Endometrial microvascular endothelial cells (primary cell): ENCODE results near the gene BAZ1A. TPM values are rescaled to one million over a fixed set of nuclear protein-coding genes. Genes with fewer than 3 reads are reported as not detected.
"Not testable (repeated sequence)": the region's sequence is repeated elsewhere in the genome, so short reads cannot be mapped to it uniquely, and the experiment has no call there.

ENCODE experiments used
- in situ Hi-C: cut with HindIII; loops from 2 replicates; pipeline ENCODE4 v1.10.0; 2017; ENCODE audit warnings: low sequenced_read_pairs, low pct_unique_long_range_greater_than_20kb; ENCODE audit errors: inconsistent ontology term
- total RNA-seq: library from RNA; depleted of rRNA; stranded (reverse); fragments of >200 nt; gene quantifications from one replicate; pipeline ENCODE4 v1.2.3, GENCODE V29; 2015; ENCODE audit errors: inconsistent ontology term

The BAZ1A gene
- total RNA-seq, 1 donor from 2014 or later = 45.0 TPM

- in situ Hi-C loops = no loop called here
Observed at GRCh38 chr14:34858765-34859164, 16.4 kb downstream of the BAZ1A start.

- in situ Hi-C loops = no loop called here
Observed at GRCh38 chr14:34857689-34858449, 17.3 kb downstream of the BAZ1A start.

GRCh38 chr14:34853041-34853440, 22.1 kb downstream of the BAZ1A start:
- in situ Hi-C loops = no loop called here

GRCh38 chr14:34851395-34851794, 23.8 kb downstream of the BAZ1A start:
- in situ Hi-C loops = no loop called here

DNA sequence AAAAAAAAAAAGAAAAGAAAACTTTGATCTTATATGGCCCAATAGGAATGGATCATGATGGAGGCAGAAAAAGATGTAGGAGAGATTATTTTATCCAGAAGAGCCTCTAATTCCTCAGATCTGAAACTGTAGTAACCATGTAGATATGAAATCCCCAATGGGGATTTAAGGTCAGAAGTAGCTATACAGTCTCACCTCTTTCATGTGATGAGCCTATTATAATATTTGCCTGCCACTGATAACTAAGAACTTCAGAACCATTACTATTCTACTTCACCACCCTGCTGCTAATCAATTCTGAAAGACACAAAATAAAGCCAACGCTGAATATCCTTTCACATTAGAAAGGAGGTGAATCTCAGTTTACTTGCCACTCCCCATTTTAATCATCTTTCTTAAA, 29.3 kb downstream of the BAZ1A start:
- in situ Hi-C loops = no loop called here

DNA sequence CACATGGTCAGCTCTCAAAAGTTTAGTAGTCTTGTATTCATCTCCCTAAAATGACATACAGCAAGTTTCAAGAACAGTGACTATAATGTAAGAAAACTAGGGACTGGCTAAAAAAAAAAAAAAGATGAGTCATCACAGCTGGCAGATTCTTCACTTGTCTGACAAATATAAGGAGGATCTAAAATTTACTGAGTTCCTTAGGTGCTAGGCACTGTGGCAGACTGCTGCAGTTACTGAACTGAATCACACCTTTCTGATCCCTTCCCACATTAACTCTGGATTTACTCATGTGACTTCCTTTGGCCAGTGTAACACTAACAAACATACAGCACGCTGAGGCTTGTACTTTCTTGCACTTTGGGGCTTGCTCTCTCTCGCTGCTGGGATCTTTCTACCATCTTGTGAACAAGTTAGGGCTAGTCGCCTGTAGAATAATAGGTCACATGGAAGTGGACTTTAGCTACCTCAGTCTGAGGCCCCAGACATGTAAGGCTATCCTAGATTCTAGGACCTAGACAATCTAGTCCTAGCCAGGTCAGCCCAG, 32.1 kb downstream of the BAZ1A start:
- in situ Hi-C loops = no loop called here

DNA sequence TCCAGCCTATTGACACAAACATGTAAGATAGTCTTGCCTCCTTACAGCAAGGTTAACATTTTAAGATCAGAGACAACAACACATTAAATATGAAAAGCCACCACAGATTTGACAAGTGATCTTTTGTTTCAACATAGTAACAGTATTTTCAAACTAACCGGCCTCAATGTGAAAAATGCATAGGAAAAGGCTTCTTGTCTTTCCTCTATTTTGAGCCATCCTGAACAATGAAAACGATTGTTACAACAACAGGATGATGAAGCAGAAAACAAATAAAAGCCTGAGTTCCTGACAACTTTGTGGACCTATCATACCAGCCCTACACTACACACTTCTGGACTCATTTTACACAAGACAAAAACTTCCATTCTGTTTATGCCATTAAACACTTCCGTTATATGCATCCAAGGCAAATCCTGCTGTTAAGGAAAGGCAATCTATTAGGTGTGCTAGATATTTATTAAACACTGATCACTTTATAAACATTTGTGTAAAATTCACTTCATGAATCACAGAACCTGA, 37.3 kb downstream of the BAZ1A start:
- in situ Hi-C loops = no loop called here

DNA sequence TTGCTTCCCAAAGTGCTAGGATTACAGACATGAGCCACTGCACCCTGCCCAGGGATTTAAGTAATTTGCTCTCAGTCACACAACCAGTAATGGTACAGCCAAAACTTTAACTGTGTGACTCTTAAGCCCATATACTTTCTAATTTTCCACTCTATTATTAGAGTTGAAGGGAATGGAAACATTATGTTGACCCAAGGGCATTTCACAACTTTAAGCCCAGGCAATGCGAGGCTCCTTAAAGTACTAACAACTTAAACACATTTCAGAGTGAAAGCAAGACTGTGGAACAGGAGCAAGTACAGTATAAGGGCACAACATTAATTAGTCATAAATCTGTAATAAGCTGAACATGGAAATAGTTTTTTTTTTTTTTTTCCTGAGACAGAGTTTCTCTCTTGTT, 39.8 kb downstream of the BAZ1A start:
- in situ Hi-C loops = no loop called here

- in situ Hi-C loops = no loop called here
Observed at GRCh38 chr14:34833549-34834523, 41.3 kb downstream of the BAZ1A start.

- in situ Hi-C loops = no loop called here
Observed at GRCh38 chr14:34826661-34827060, 48.5 kb downstream of the BAZ1A start.

- in situ Hi-C loops = no loop called here
Observed at GRCh38 chr14:34824826-34825225, 50.3 kb downstream of the BAZ1A start.

GRCh38 chr14:34824256-34824655, 50.9 kb downstream of the BAZ1A start:
- in situ Hi-C loops = no loop called here

DNA sequence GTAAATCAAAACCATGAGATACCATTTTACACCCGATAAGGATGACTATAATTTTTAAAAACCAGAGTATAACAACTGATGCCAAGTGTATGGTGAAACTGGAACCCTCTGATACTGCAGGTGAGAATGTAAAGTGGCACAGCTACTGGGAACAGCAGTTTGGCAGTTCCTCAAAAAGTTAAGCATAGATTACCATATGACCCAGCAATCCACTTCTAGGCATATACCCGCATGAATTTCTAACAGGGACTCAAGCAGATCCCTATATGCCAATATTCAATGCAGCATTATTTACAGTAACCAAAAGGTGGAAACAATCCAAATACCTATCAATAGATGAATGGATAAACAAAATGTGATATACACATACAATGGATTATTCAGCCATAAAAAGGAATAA, 57.4 kb downstream of the BAZ1A start:
- in situ Hi-C loops = no loop called here

DNA sequence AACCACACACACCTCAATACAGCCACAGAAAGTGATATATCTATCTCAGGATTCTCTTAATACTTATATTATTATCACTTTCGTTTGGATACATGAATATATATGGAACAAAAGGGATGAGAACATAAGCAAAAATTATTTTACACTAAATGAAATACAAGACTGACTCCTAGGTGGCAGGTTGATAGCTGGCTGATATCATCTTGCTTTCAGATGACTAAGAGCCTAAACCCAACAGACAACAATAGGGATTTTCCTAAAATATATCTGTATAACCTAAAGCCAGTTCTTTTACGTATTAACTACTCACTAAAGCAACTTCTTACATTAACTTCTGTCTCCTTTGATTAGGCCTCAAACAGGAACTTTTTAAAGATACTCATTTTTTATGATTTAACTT, 65.1 kb downstream of the BAZ1A start:
- in situ Hi-C loops = no loop called here

GRCh38 chr14:34806257-34806656, 68.9 kb downstream of the BAZ1A start:
- in situ Hi-C loops = no loop called here

GRCh38 chr14:34804933-34805332, 70.2 kb downstream of the BAZ1A start:
- in situ Hi-C loops = no loop called here

DNA sequence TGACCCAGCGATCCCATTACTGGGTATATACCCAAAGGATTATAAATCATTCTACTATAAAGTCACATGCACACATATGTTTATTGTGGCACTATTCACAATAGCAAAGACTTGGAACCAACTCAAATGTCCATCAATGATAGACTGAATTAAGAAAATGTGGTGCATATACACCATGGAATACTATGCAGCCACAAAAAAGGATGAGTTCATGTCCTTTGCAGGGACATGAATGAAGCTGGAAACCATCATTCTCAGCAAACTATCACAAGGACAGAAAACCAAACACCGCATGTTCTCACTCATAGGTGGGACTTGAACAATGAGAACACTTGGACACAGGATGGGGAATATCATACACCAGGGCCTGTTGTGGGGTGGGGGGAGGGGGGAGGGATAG, 76.3 kb downstream of the BAZ1A start:
- in situ Hi-C loops = not testable (repeated sequence)

- in situ Hi-C loops = no loop called here
Observed at GRCh38 chr14:34797747-34798583, 77.2 kb downstream of the BAZ1A start.

GRCh38 chr14:34796902-34797301, 78.3 kb downstream of the BAZ1A start:
- in situ Hi-C loops = no loop called here
